H1 (cell line): ENCODE results near the gene PIANP. TPM values are rescaled to one million over a fixed set of nuclear protein-coding genes. Genes with fewer than 3 reads are reported as not detected.

Experiments
- CTCF ChIA-PET: fragments of 300-600 bp; sonication (Branson Sonifier 250); formaldehyde crosslinking; loops from one replicate; lab custom pipeline; 2021; ENCODE audit not compliant: partially characterized antibody; lab: Charles Lee
- POLR2A ChIA-PET: fragments of 300-600 bp; sonication (Branson Sonifier 250); formaldehyde crosslinking; loops from one replicate; lab custom pipeline; 2021; ENCODE audit warnings: inconsistent platforms; ENCODE audit not compliant: partially characterized antibody; lab: Charles Lee
- DNase-seq, 2 experiments: peaks; one replicate each; pipeline versions ENCODE4 v3.0.0 to v3.0.0-alpha.2; 2010 to 2022; ENCODE audit warnings: low spot score in 2 of 2, low read depth in 1 of 2, mixed read lengths in 1 of 2
- FAIRE-seq: peaks from 2 replicates; lab custom pipeline; 2011; peaks lifted over from hg19 to GRCh38; lab: Jason Lieb, UNC
- H2AFZ ChIP-seq: 2 replicates; pipeline ENCODE4 v1.8.1; 2012; ENCODE audit warnings: low read length, inconsistent platforms
- H2AK5ac ChIP-seq: 2 replicates; pipeline ENCODE4 v1.6.1; 2013; ENCODE audit warnings: low read depth, low read length
- H2BK120ac ChIP-seq: replicated peaks from 2 replicates; pipeline ENCODE3; 2013; ENCODE audit warnings: low read depth, low read length, inconsistent platforms
- H2BK12ac ChIP-seq: 2 replicates; pipeline ENCODE4 v1.6.1; 2013; ENCODE audit warnings: low read depth, low read length
- H2BK15ac ChIP-seq: 2 replicates; pipeline ENCODE4 v1.6.1; 2013; ENCODE audit warnings: low read length
- H2BK20ac ChIP-seq: 2 replicates; pipeline ENCODE4 v1.6.1; 2013; ENCODE audit warnings: low read length
- H2BK5ac ChIP-seq: 2 replicates; pipeline ENCODE4 v1.6.1; 2013; ENCODE audit warnings: low read depth, low read length
- H3K14ac ChIP-seq: 2 replicates; pipeline ENCODE4 v1.6.1; 2013; ENCODE audit warnings: inconsistent platforms; ENCODE audit not compliant: insufficient read length
- H3K18ac ChIP-seq: 2 replicates; pipeline ENCODE4 v1.6.1; 2013; ENCODE audit warnings: low read length; ENCODE audit errors: extremely low read depth
- H3K23ac ChIP-seq: 2 replicates; pipeline ENCODE4 v1.6.1; 2013; ENCODE audit warnings: inconsistent platforms; ENCODE audit not compliant: insufficient read length
- H3K23me2 ChIP-seq: 2 replicates; pipeline ENCODE4 v1.6.1; 2013; ENCODE audit warnings: low read depth, low read length
- H3K27ac ChIP-seq: 2 replicates; pipeline ENCODE4 v1.6.1; 2011; ENCODE audit warnings: low read depth, low read length, inconsistent platforms
- H3K27me3 ChIP-seq, 4 experiments: replicated peaks in 1 of 4; 1 replicate in 1 of 4; 2 replicates in 3 of 4; pipeline versions ENCODE4 v1.6.1 to v1.8.1; 2011 to 2013; ENCODE audit warnings: low read length in 3 of 4, mild to moderate bottlenecking in 3 of 4, inconsistent platforms in 2 of 4, mixed read lengths in 2 of 4, moderate library complexity in 1 of 4; ENCODE audit not compliant: control insufficient read depth in 3 of 4, insufficient read depth in 3 of 4; ENCODE audit errors: extremely low read depth in 1 of 4
- H3K36me3 ChIP-seq, 4 experiments: 2 replicates each; pipeline versions ENCODE4 v1.6.1 to v1.8.1; 2011 to 2013; ENCODE audit warnings: mild to moderate bottlenecking in 4 of 4, low read length in 3 of 4, moderate library complexity in 2 of 4, control low read depth in 1 of 4, inconsistent platforms in 1 of 4; ENCODE audit not compliant: insufficient read depth in 4 of 4, control insufficient read depth in 2 of 4
- H3K4ac ChIP-seq: replicated peaks from 2 replicates; pipeline ENCODE3; 2013; ENCODE audit warnings: low read length, low read depth, mixed read lengths, inconsistent platforms; ENCODE audit not compliant: insufficient read length
- H3K4me1 ChIP-seq, 4 experiments: replicated peaks in 1 of 4; 1 replicate in 1 of 4; 2 replicates in 3 of 4; pipeline versions ENCODE4 v1.6.1 to v1.8.1; 2011 to 2013; ENCODE audit warnings: low read length in 3 of 4, inconsistent platforms in 2 of 4, mixed read lengths in 1 of 4; ENCODE audit not compliant: insufficient read depth in 4 of 4, control insufficient read depth in 3 of 4
- H3K4me2 ChIP-seq, 2 experiments: 2 replicates each; pipeline versions ENCODE4 v1.6.1 to v1.8.1; 2011 to 2013; ENCODE audit warnings: low read depth in 2 of 2, low read length in 2 of 2, control low read depth in 1 of 2, inconsistent platforms in 1 of 2, mild to moderate bottlenecking in 1 of 2; ENCODE audit not compliant: insufficient read depth in 1 of 2
- H3K4me3 ChIP-seq, 4 experiments: fragments of 200-600, 300-600 bp in 1 of 4; sonication (generic), shearing (Covaris generic), sonication (Bioruptor Twin) in 1 of 4; 2 replicates each; pipeline versions ENCODE4 v1.5.1 to v1.8.1; 2011 to 2016; ENCODE audit warnings: low read length in 4 of 4, low read depth in 3 of 4, control low read depth in 2 of 4, inconsistent platforms in 2 of 4, mild to moderate bottlenecking in 2 of 4, mixed read lengths in 1 of 4, moderate library complexity in 1 of 4; ENCODE audit not compliant: insufficient read depth in 2 of 4; ENCODE audit errors: extremely low read depth in 1 of 4
- H3K56ac ChIP-seq: replicated peaks from 2 replicates; pipeline ENCODE3; 2013; ENCODE audit warnings: low read depth, mild to moderate bottlenecking, mixed read lengths, low read length, inconsistent platforms; ENCODE audit not compliant: insufficient read length
- H3K79me1 ChIP-seq: 2 replicates; pipeline ENCODE4 v1.6.1; 2013; ENCODE audit warnings: low read depth, low read length, control low read depth
- H3K79me2 ChIP-seq, 2 experiments: 2 replicates each; pipeline versions ENCODE4 v1.6.1 to v1.8.1; 2012 to 2013; ENCODE audit warnings: low read length in 2 of 2, mild to moderate bottlenecking in 2 of 2, inconsistent platforms in 1 of 2; ENCODE audit not compliant: insufficient read depth in 2 of 2, control insufficient read depth in 1 of 2
- H3K9ac ChIP-seq, 4 experiments: replicated peaks in 1 of 4; 1 replicate in 1 of 4; 2 replicates in 3 of 4; pipeline versions ENCODE4 v1.6.1 to v1.8.1; 2011 to 2013; ENCODE audit warnings: low read depth in 3 of 4, low read length in 3 of 4, control low read depth in 2 of 4, mild to moderate bottlenecking in 2 of 4, moderate library complexity in 2 of 4, inconsistent platforms in 1 of 4; ENCODE audit errors: extremely low read depth in 1 of 4
- H3K9me3 ChIP-seq, 2 experiments: 2 replicates each; pipeline versions ENCODE4 v1.6.1 to v1.8.1; 2012 to 2013; ENCODE audit warnings: mild to moderate bottlenecking in 2 of 2, moderate library complexity in 2 of 2, control low read depth in 1 of 2, inconsistent platforms in 1 of 2, low read depth in 1 of 2, low read length in 1 of 2, mixed read lengths in 1 of 2; ENCODE audit not compliant: insufficient read depth in 2 of 2
- H4K20me1 ChIP-seq, 2 experiments: replicated peaks in 1 of 2; 2 replicates each; pipeline versions ENCODE3 to v1.8.1; 2011 to 2013; ENCODE audit warnings: inconsistent platforms in 2 of 2, low read length in 2 of 2, mild to moderate bottlenecking in 1 of 2; ENCODE audit not compliant: insufficient read depth in 2 of 2, control insufficient read depth in 1 of 2
- H4K5ac ChIP-seq: 2 replicates; pipeline ENCODE4 v1.6.1; 2013; ENCODE audit warnings: low read length, low read depth, mixed read lengths, inconsistent platforms; ENCODE audit not compliant: insufficient read length
- H4K8ac ChIP-seq: 2 replicates; pipeline ENCODE4 v1.8.0; 2013; ENCODE audit warnings: mild to moderate bottlenecking, moderate library complexity, low read length, inconsistent platforms; ENCODE audit not compliant: insufficient read depth; ENCODE audit errors: extremely low read depth
- H4K91ac ChIP-seq: replicated peaks from 2 replicates; pipeline ENCODE3; 2013; ENCODE audit warnings: low read length, mixed read lengths, inconsistent platforms; ENCODE audit not compliant: insufficient read length
- ASH2L ChIP-seq: fragments of 200-600, 300-600 bp; sonication (generic); IDR thresholded peaks from one replicate; pipeline ENCODE4 v1.7.1; 2017; ENCODE audit warnings: low read length
- BCL11A ChIP-seq, 2 experiments: IDR thresholded peaks; one replicate each; pipeline ENCODE4 v1.6.1; 2011; ENCODE audit warnings: low read depth in 2 of 2, low read length in 2 of 2, mild to moderate bottlenecking in 2 of 2
- CBX5 ChIP-seq: fragments of 300-800, 300-1000 bp; sonication (generic); IDR thresholded peaks from 2 replicates; pipeline ENCODE4 v1.7.1; 2016; ENCODE audit warnings: antibody characterized with exemption, low read length, low read depth
- CHD2 ChIP-seq: IDR thresholded peaks from 2 replicates; pipeline ENCODE4 v1.6.1; 2012; ENCODE audit warnings: low read length, improper control_type of control experiment
- JUND ChIP-seq: IDR thresholded peaks from 2 replicates; pipeline ENCODE4 v1.6.1; 2011; ENCODE audit warnings: mild to moderate bottlenecking, improper control_type of control experiment, low read length
- MAFK ChIP-seq: IDR thresholded peaks from 2 replicates; pipeline ENCODE4 v1.6.1; 2012; ENCODE audit warnings: low read depth, mild to moderate bottlenecking, improper control_type of control experiment, low read length
- SIN3A ChIP-seq, 2 experiments: IDR thresholded peaks in 1 of 2; conservative IDR thresholded peaks in 1 of 2; 2 replicates each; pipeline ENCODE4 v1.6.1; 2011 to 2012; ENCODE audit warnings: low read length in 2 of 2, improper control_type of control experiment in 1 of 2, low read depth in 1 of 2, mild to moderate bottlenecking in 1 of 2
- SUZ12 ChIP-seq: fragments of 200-600 bp; sonication (generic); IDR thresholded peaks from 2 replicates; pipeline ENCODE4 v1.6.1; 2012; ENCODE audit warnings: mild to moderate bottlenecking, inconsistent platforms, low read length, moderate library complexity, mixed read lengths
- USF2 ChIP-seq: IDR thresholded peaks from 2 replicates; pipeline ENCODE4 v1.6.1; 2011; ENCODE audit warnings: low read length, improper control_type of control experiment
- WGBS, 2 experiments: shearing (Covaris generic) in 1 of 2; methylation state at CpG; one replicate each; pipeline versions ENCODE4 v1.1.6 to v1.1.7; 2013 to 2015; ENCODE audit warnings: low lambda C conversion rate in 2 of 2, mixed read lengths in 2 of 2, inconsistent platforms in 1 of 2, low coverage in 1 of 2, missing lambda C conversion rate in 1 of 2; ENCODE audit not compliant: insufficient replicate concordance in 2 of 2, insufficient coverage in 1 of 2, insufficient read length in 1 of 2; ENCODE audit errors: extremely low coverage in 1 of 2, missing lambda C conversion rate in 1 of 2; 5-methylcytosine and 5-hydroxymethylcytosine counted together
- polyA plus RNA-seq, 7 experiments: library from polyadenylated mRNA; depleted of rRNA in 3 of 7; stranded (reverse) in 5 of 7; unstranded in 2 of 7; fragments of >200 nt in 5 of 7; fragments of 200-250 nt in 2 of 7; gene quantifications; 1 replicate in 5 of 7; 2 replicates in 1 of 7; 4 replicates in 1 of 7; pipeline versions ENCODE4 v1.2.1 to v1.2.3, GENCODE V29; 2011 to 2013; ENCODE audit warnings: missing spikeins in 2 of 7, mixed read lengths in 2 of 7
- total RNA-seq: library from RNA; stranded (reverse); fragmentation: NEBNext Ultra II Directional; extraction: Animal tissue kit (Norgen Biotek cat#: 25700); gene quantifications from 2 replicates; pipeline ENCODE4 v1.2.1, GENCODE V29; 2021
- TF ChIP-seq, protein P1 (sequence below): IDR thresholded peaks from 2 replicates; pipeline ENCODE4 v1.6.1; 2012; ENCODE audit warnings: inconsistent platforms

Gene PIANP
- total and polyA plus RNA-seq, 2 of the 8 experiments (the other 6 are each of a cell fraction or from before 2014, with no cell fraction given), result 6.3 to 9.8 TPM

DNA sequence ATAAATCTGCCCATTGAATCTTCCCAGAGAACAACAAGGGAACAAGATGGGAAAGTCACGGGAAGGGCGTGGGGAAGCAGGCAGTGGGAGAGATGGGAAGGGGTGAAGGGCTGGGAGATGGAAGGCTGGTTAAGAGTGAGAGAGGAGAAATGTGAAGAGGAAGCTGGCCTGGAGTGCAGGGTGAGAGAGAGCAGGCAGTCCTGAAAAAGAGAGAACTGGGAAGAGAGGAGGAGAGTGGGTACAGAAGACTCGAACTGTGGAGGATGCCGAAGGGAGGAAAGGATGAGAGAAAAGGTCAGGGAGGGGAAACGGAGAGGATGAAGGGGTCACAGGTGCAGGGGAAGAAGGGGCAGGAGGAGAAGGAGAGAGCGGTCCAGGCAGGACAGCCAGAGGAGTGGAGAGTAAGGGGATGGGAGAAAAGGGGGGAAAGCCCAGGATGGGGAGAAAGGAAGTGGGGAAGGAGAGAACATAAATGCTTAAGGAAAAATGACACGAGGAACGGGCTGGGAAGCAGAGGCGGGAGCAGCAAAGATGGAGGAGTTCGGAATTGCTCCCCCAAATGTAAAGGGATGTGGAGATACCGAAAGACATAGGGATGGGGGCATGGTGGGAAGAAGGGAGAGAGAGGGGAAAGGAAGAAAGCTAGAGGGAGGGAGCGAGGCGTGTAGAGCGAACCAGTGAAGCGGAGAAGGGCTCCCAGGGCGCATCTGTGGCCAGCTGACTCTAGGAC, 1.2 kb downstream of the PIANP start:
- no peaks in the 10 kb centered on the region for H4K20me1 ChIP-seq
- peak overlapping the region; percentile 97 for H2BK15ac ChIP-seq
- peak overlapping the region; percentile 7; the same call in 1 of the 2 replicates for H2BK5ac ChIP-seq
- 15% methylated on average over 12 of the region's 16 CpGs; no CpG with 5 or more reads in 1 of the 2 experiments for WGBS, 2 experiments
- H3K4ac ChIP-seq, result no peak overlapping the region
- peak overlapping the region in 1 of 4 experiments; percentile 68; a peak in 2 of 7 replicates for H3K9ac ChIP-seq
- ChIA-PET POLR2A (interaction anchor here (0.6 to 3.1 kb wide), 23 partner anchors 9 to 165 kb away, joined by 3 to 32 read pairs (median 4); partner anchors contain the start of genes CDCA3, GAPDH, PTMS and USP5), CTCF (interaction anchor here (0.5 to 4.5 kb wide), 23 partner anchors 9 to 173 kb away, joined by 3 to 39 read pairs (median 4); partner anchors contain the start of genes MLF2 and ZNF384)
- H3K27me3 ChIP-seq, result peaks cover 0 to 16% (median 14%) of the 10 kb centered on the region in 4 experiments; a peak in 6 of 7 replicates
- H3K9me3 ChIP-seq, result no peaks in the 10 kb centered on the region
- peak overlapping the region; percentile 71 for H3K18ac ChIP-seq
- FAIRE-seq, result no peak
- peak overlapping the region; percentile 72 to 90 (median 72) for H3K4me3 ChIP-seq
- no peak overlapping the region for H4K5ac ChIP-seq
- H2AK5ac ChIP-seq, result 0 out of 2 replicates have a peak overlapping the region, but pooled peaks have one; percentile 75
- no peak overlapping the region for H3K27ac ChIP-seq
- no peak overlapping the region for H3K23ac ChIP-seq
- no peak overlapping the region for H4K91ac ChIP-seq
- DNase-seq, result no peak
- H3K56ac ChIP-seq, result no peak overlapping the region
- no peaks in the 10 kb centered on the region for H3K79me2 ChIP-seq
- H3K79me1 ChIP-seq, result no peaks in the 10 kb centered on the region; the same call in 1 of the 2 replicates
- H2BK120ac ChIP-seq, result no peak overlapping the region
- H2AFZ ChIP-seq, result peak overlapping the region; percentile 60; the same call in 1 of the 2 replicates
- peaks cover 16% of the 10 kb centered on the region for H3K23me2 ChIP-seq
- no peak overlapping the region for H4K8ac ChIP-seq
- peak overlapping the region; percentile 84 to 99 for H3K4me2 ChIP-seq
- no peak overlapping the region for H2BK20ac ChIP-seq
- peaks cover 0 to 12% (median 9%) of the 10 kb centered on the region in 4 experiments; a peak in 5 of 7 replicates for H3K4me1 ChIP-seq
- peaks cover 0 to 3% (median under 1%) of the 10 kb centered on the region in 4 experiments; a peak in 1 of 8 replicates for H3K36me3 ChIP-seq
- H2BK12ac ChIP-seq, result peak overlapping the region; percentile 87; the same call in 1 of the 2 replicates
- H3K14ac ChIP-seq, result no peak overlapping the region
- no peak for TF ChIP-seq CHD2
- TF ChIP-seq CBX5, result no peak
- no peak for TF ChIP-seq JUND
- TF ChIP-seq, protein P1, sequence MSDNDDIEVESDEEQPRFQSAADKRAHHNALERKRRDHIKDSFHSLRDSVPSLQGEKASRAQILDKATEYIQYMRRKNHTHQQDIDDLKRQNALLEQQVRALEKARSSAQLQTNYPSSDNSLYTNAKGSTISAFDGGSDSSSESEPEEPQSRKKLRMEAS, result no peak
- TF ChIP-seq ASH2L, result peak; percentile 0
- TF ChIP-seq SUZ12, result 0 out of 2 replicates have a peak, but pooled peaks have one; percentile 29
- TF ChIP-seq SIN3A (conservative IDR thresholded peaks at IDR 0.05 in 1 of 2, IDR thresholded peaks at IDR 0.05 in 1 of 2; ENCODE audit: low read depth in 1 of 2, low read length in 2 of 2), result no peak
- TF ChIP-seq MAFK, result no peak
- TF ChIP-seq USF2, result no peak
- no peak for TF ChIP-seq BCL11A (IDR thresholded peaks at IDR 0.05; ENCODE audit: low read depth in 2 of 2, low read length in 2 of 2)
